GM21786 (cell line): Measurements from ENCODE around the gene ARHGAP4.

Experiments
- ATAC-seq: cut with Tn5 transposase; IDR thresholded peaks from one replicate; pipeline ENCODE4 v1.9.1; 2021; ENCODE audit not compliant: unreplicated experiment

Gene ARHGAP4

GRCh38 chrX:153925739-153926551 lies at the start of gene ARHGAP4:
TSS of gene ARHGAP4 (minus strand) at chrX:153926264. CDS start at chrX:153926202, 62 bp downstream.
- no peak for ATAC-seq

- ATAC-seq: no peak
Measured at GRCh38 chrX:153974726-153975286, 48.7 kb upstream of the ARHGAP4 start.

GRCh38 chrX:153974003-153974725 lies 48.1 kb upstream of the ARHGAP4 start:
- no peak for ATAC-seq

- ATAC-seq: no peak
Measured at GRCh38 chrX:153973127-153974002, 47.3 kb upstream of the ARHGAP4 start.

GRCh38 chrX:153972368-153973126 lies 46.5 kb upstream of the ARHGAP4 start, which contains the start of gene TMEM187:
TSS of gene TMEM187 (plus strand) at chrX:153972754. CDS start at chrX:153982063, 9,309 bp downstream.
- ATAC-seq: peak; percentile 40

- ATAC-seq: peak; percentile 38
Measured at GRCh38 chrX:153971450-153972367, 45.6 kb upstream of the ARHGAP4 start, which contains the start of gene HCFC1. TSS of gene HCFC1 (minus strand) at chrX:153971818. CDS start at chrX:153970840, 978 bp downstream.

GRCh38 chrX:153971124-153971449 lies 45.0 kb upstream of the ARHGAP4 start:
- ATAC-seq: peak; percentile 38

- ATAC-seq: peak; percentile 6
Measured at GRCh38 chrX:153970357-153971123, 44.5 kb upstream of the ARHGAP4 start.

- ATAC-seq: no peak
Measured at GRCh38 chrX:153969904-153970356, 43.9 kb upstream of the ARHGAP4 start.

GRCh38 chrX:153969125-153969903 lies 43.2 kb upstream of the ARHGAP4 start:
- ATAC-seq: no peak

GRCh38 chrX:153968754-153969124 lies 42.7 kb upstream of the ARHGAP4 start:
- ATAC-seq: no peak

- ATAC-seq: no peak
Measured at GRCh38 chrX:153968255-153968654, 42.2 kb upstream of the ARHGAP4 start.

- ATAC-seq: no peak
Measured at GRCh38 chrX:153967536-153968224, 41.6 kb upstream of the ARHGAP4 start.

GRCh38 chrX:153966841-153967535 lies 40.9 kb upstream of the ARHGAP4 start:
- ATAC-seq: no peak

GRCh38 chrX:153966283-153966688 lies 40.2 kb upstream of the ARHGAP4 start:
- ATAC-seq: no peak

- no peak for ATAC-seq
Measured at GRCh38 chrX:153965406-153965805, 39.3 kb upstream of the ARHGAP4 start.
